HG03039 (cell line): ENCODE results near the gene MICA.
"Not testable (repeated sequence)": the region's sequence is repeated elsewhere in the genome, so short reads cannot be mapped to it uniquely, and the experiment has no call there.

Experiments
- ATAC-seq: cut with Tn5 transposase; IDR thresholded peaks from one replicate; pipeline ENCODE4 v1.9.1; 2021; ENCODE audit warnings: mild to moderate bottlenecking, moderate library complexity; ENCODE audit not compliant: unreplicated experiment

MICA gene

GRCh38 chr6:31405996-31406395, 2.6 kb downstream of the MICA start:
- no peak for ATAC-seq

- ATAC-seq = no peak
Measured at GRCh38 chr6:31407699-31408098, 4.3 kb downstream of the MICA start.

- no peak for ATAC-seq
Measured at GRCh38 chr6:31412506-31412905, 9.1 kb downstream of the MICA start.

- not testable (repeated sequence) for ATAC-seq
Measured at GRCh38 chr6:31414148-31414770, 10.9 kb downstream of the MICA start.

- ATAC-seq = no peak
Measured at GRCh38 chr6:31414771-31415265, 11.4 kb downstream of the MICA start.

GRCh38 chr6:31416394-31417014, 13.1 kb downstream of the MICA start:
- no peak for ATAC-seq

GRCh38 chr6:31418251-31418650, 14.9 kb downstream of the MICA start:
- ATAC-seq = no peak

- no peak for ATAC-seq
Measured at GRCh38 chr6:31419842-31420241, 16.4 kb downstream of the MICA start.

- ATAC-seq = no peak
Measured at GRCh38 chr6:31420546-31420945, 17.2 kb downstream of the MICA start.

GRCh38 chr6:31422587-31422986, 19.2 kb downstream of the MICA start:
- no peak for ATAC-seq

GRCh38 chr6:31423550-31423949, 20.2 kb downstream of the MICA start:
- ATAC-seq = no peak

- ATAC-seq = no peak
Measured at GRCh38 chr6:31426395-31427354, 23.3 kb downstream of the MICA start.

- no peak for ATAC-seq
Measured at GRCh38 chr6:31430449-31430848, 27.1 kb downstream of the MICA start.

GRCh38 chr6:31435051-31435450, 31.7 kb downstream of the MICA start:
- ATAC-seq = not testable (repeated sequence)

- ATAC-seq = no peak
Measured at GRCh38 chr6:31438222-31438621, 34.8 kb downstream of the MICA start.

GRCh38 chr6:31438677-31439076, 35.3 kb downstream of the MICA start:
- ATAC-seq = no peak

GRCh38 chr6:31441365-31442267, 38.2 kb downstream of the MICA start:
- no peak for ATAC-seq

- ATAC-seq = no peak
Measured at GRCh38 chr6:31446481-31446880, 43.1 kb downstream of the MICA start.

- ATAC-seq = not testable (repeated sequence)
Measured at GRCh38 chr6:31446999-31447789, 43.8 kb downstream of the MICA start.

- ATAC-seq = no peak
Measured at GRCh38 chr6:31450751-31451150, 47.4 kb downstream of the MICA start.
